T follicular helper cell (primary cell): ENCODE data around the gene C14orf132.

Experiments
- DNase-seq: peaks from one replicate; pipeline ENCODE4 v3.0.0-alpha.2; 2020; ENCODE audit warnings: low read depth

Gene C14orf132

GRCh38 chr14:96098309-96098998 lies 59.3 kb downstream of the C14orf132 start:
- DNase-seq, result no peak

GRCh38 chr14:96098999-96099335 lies 59.8 kb downstream of the C14orf132 start:
- no peak for DNase-seq

GRCh38 chr14:96100161-96101064 lies 61.3 kb downstream of the C14orf132 start:
- peak; percentile 50 for DNase-seq

- DNase-seq, result no peak
Observed at GRCh38 chr14:96102081-96102856, 63.1 kb downstream of the C14orf132 start.

GRCh38 chr14:96103075-96103474 lies 63.9 kb downstream of the C14orf132 start:
- DNase-seq, result no peak

- DNase-seq, result no peak
Observed at GRCh38 chr14:96103560-96104460, 64.6 kb downstream of the C14orf132 start.

GRCh38 chr14:96104469-96105057 lies 65.4 kb downstream of the C14orf132 start:
- no peak for DNase-seq

GRCh38 chr14:96105089-96105925 lies 66.1 kb downstream of the C14orf132 start:
- DNase-seq, result no peak

GRCh38 chr14:96105926-96106441 lies 66.8 kb downstream of the C14orf132 start:
- no peak for DNase-seq

- no peak for DNase-seq
Observed at GRCh38 chr14:96106891-96107290, 67.7 kb downstream of the C14orf132 start.

GRCh38 chr14:96108061-96108795 lies 69.1 kb downstream of the C14orf132 start:
- DNase-seq, result no peak

- no peak for DNase-seq
Observed at GRCh38 chr14:96108911-96109310, 69.7 kb downstream of the C14orf132 start.

- no peak for DNase-seq
Observed at GRCh38 chr14:96109596-96110355, 70.6 kb downstream of the C14orf132 start.

GRCh38 chr14:96112032-96112431 lies 72.9 kb downstream of the C14orf132 start:
- no peak for DNase-seq

GRCh38 chr14:96114002-96114401 lies 74.8 kb downstream of the C14orf132 start:
- DNase-seq, result no peak

- no peak for DNase-seq
Observed at GRCh38 chr14:96117101-96117897, 78.1 kb downstream of the C14orf132 start.

- DNase-seq, result no peak
Observed at GRCh38 chr14:96117960-96118359, 78.8 kb downstream of the C14orf132 start.

GRCh38 chr14:96118391-96118790 lies 79.2 kb downstream of the C14orf132 start:
- DNase-seq, result no peak
